Stimulated activated CD4-positive, alpha-beta T cell treated with anti-CD3 and anti-CD28 coated beads, Interleukin-12 subunit alpha, Interleukin-12 subunit beta, amount 100 ng/mL, for 48 hours (primary cell): ENCODE measurements around the gene PTPRG.
"Not testable (repeated sequence)": the region's sequence is repeated elsewhere in the genome, so short reads cannot be mapped to it uniquely, and the experiment has no call there.

Experiments
- DNase-seq, 3 donors: peaks; one replicate each; pipeline ENCODE4 v3.0.0-alpha.2; 2020; ENCODE audit warnings: low read depth in 2 of 3, low spot score in 1 of 3

The PTPRG gene

GRCh38 chr3:61790411-61790810 lies 229.0 kb downstream of the PTPRG start:
- DNase-seq: no peak

GRCh38 chr3:61793056-61793455 lies 231.7 kb downstream of the PTPRG start:
- DNase-seq: no peak

GRCh38 chr3:61793521-61793920 lies 232.2 kb downstream of the PTPRG start:
- DNase-seq: no peak

- DNase-seq: no peak
Measured at GRCh38 chr3:61794341-61794740, 233.0 kb downstream of the PTPRG start.

GRCh38 chr3:61794961-61795360 lies 233.6 kb downstream of the PTPRG start:
- DNase-seq: no peak

GRCh38 chr3:61796088-61796680 lies 234.8 kb downstream of the PTPRG start:
- no peak for DNase-seq

GRCh38 chr3:61796911-61797310 lies 235.5 kb downstream of the PTPRG start:
- no peak for DNase-seq

- no peak for DNase-seq
Measured at GRCh38 chr3:61802772-61803171, 241.4 kb downstream of the PTPRG start.

GRCh38 chr3:61803983-61804382 lies 242.6 kb downstream of the PTPRG start:
- DNase-seq: no peak

GRCh38 chr3:61804782-61805181 lies 243.4 kb downstream of the PTPRG start:
- DNase-seq: no peak

GRCh38 chr3:61805510-61806080 lies 244.2 kb downstream of the PTPRG start:
- no peak for DNase-seq

- DNase-seq: no peak
Measured at GRCh38 chr3:61806810-61807209, 245.4 kb downstream of the PTPRG start.

- no peak for DNase-seq
Measured at GRCh38 chr3:61807865-61808276, 246.5 kb downstream of the PTPRG start.

- no peak for DNase-seq
Measured at GRCh38 chr3:61808526-61808925, 247.2 kb downstream of the PTPRG start.

GRCh38 chr3:61808999-61809398 lies 247.6 kb downstream of the PTPRG start:
- no peak for DNase-seq

- DNase-seq: no peak
Measured at GRCh38 chr3:61809879-61810278, 248.5 kb downstream of the PTPRG start.

- DNase-seq: no peak
Measured at GRCh38 chr3:61810953-61811497, 249.7 kb downstream of the PTPRG start.

GRCh38 chr3:61811652-61812051 lies 250.3 kb downstream of the PTPRG start:
- no peak for DNase-seq

GRCh38 chr3:61812085-61812484 lies 250.7 kb downstream of the PTPRG start:
- DNase-seq: no peak

GRCh38 chr3:61812517-61812916 lies 251.1 kb downstream of the PTPRG start:
- no peak for DNase-seq

GRCh38 chr3:61813636-61814035 lies 252.3 kb downstream of the PTPRG start:
- DNase-seq: no peak

- no peak for DNase-seq
Measured at GRCh38 chr3:61814674-61815073, 253.3 kb downstream of the PTPRG start.

- DNase-seq: not testable (repeated sequence)
Measured at GRCh38 chr3:61816304-61816703, 254.9 kb downstream of the PTPRG start.
